Hepatocyte (in vitro differentiated cells): ENCODE results near the gene GOLGA8A.

Experiments used
- CTCF ChIP-seq: fragments of 200-600 bp; sonication (generic); IDR thresholded peaks from 2 replicates; pipeline ENCODE4 v1.5.1; 2016; ENCODE audit warnings: antibody characterized with exemption, mild to moderate bottlenecking; ENCODE audit not compliant: poor library complexity
- EZH2 ChIP-seq: fragments of 200-600 bp; sonication (generic); IDR thresholded peaks from 2 replicates; pipeline ENCODE4 v1.6.1; 2016; ENCODE audit warnings: antibody characterized with exemption, mild to moderate bottlenecking, borderline replicate concordance

GRCh38 chr15:34460451-34460850 lies 22.8 kb upstream of the GOLGA8A start:
- no peak for TF ChIP-seq CTCF
- TF ChIP-seq EZH2: no peak
